ENCODE data around the gene SWT1.

Gene SWT1

GRCh38 chr1:185317034-185317885, 160.3 kb downstream of the SWT1 start, which contains the start of gene IVNS1ABP:
IVNS1ABP (minus strand) TSS chr1:185317243; CDS start chr1:185309493, 7,750 bp downstream.
- H3K4me3 ChIP-seq (replicated peaks; ENCODE audit: insufficient read depth, low read length): peak within 1 kb of the TSS; percentile 79
- peak within 1 kb of the TSS; percentile 96 for H3K27ac ChIP-seq (replicated peaks)
- no peaks in the 10 kb centered on the region for H3K27me3 ChIP-seq (ENCODE audit: insufficient read depth, poor library complexity, severe bottlenecking)
- peak; percentile 94 to 95 for DNase-seq (ENCODE audit: low read depth in 1 of 2, low spot score in 1 of 2)
- TF ChIP-seq, protein P1, sequence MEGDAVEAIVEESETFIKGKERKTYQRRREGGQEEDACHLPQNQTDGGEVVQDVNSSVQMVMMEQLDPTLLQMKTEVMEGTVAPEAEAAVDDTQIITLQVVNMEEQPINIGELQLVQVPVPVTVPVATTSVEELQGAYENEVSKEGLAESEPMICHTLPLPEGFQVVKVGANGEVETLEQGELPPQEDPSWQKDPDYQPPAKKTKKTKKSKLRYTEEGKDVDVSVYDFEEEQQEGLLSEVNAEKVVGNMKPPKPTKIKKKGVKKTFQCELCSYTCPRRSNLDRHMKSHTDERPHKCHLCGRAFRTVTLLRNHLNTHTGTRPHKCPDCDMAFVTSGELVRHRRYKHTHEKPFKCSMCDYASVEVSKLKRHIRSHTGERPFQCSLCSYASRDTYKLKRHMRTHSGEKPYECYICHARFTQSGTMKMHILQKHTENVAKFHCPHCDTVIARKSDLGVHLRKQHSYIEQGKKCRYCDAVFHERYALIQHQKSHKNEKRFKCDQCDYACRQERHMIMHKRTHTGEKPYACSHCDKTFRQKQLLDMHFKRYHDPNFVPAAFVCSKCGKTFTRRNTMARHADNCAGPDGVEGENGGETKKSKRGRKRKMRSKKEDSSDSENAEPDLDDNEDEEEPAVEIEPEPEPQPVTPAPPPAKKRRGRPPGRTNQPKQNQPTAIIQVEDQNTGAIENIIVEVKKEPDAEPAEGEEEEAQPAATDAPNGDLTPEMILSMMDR (IDR thresholded peaks at IDR 0.05; ENCODE audit: insufficient read depth, low read length): peak; percentile 36
- TF ChIP-seq POLR2AphosphoS5 (IDR thresholded peaks at IDR 0.05; ENCODE audit: low read depth) (peak; percentile 85), GABPA (IDR thresholded peaks at IDR 0.05; ENCODE audit: low read depth) (0 out of 2 replicates have a peak, but pooled peaks have one; percentile 27), REST (IDR thresholded peaks at IDR 0.05; ENCODE audit: insufficient replicate concordance, low read depth) (peak; percentile 70), SPI1 (IDR thresholded peaks at IDR 0.05; ENCODE audit: borderline replicate concordance, low read depth) (peak; percentile 69)

DNA sequence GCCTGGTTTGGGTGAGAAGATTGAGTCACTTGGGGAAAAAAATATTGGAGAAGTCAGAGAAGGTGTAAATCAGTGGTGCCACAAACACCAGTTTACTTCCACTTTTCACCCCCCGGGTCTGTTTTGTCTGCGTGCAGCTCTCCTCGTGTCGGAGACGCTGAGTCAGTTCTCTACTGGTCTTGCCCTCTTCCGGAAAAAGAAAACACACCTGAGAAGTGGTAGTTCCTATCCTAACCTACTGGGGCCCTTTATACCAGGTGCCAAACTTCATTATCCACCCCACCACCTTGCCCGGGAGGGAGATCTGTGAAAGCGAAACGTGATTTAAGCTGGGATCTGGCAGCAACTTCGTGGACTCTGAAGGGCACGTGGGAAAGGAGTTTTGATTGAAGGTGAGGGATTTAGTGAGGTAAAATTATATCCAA, 160.9 kb downstream of the SWT1 start:
- peak in 1 of 2 experiments; percentile 79 for DNase-seq (ENCODE audit: low read depth in 1 of 2, low spot score in 1 of 2)
- Histone ChIP-seq H3K27me3 (ENCODE audit: insufficient read depth, poor library complexity, severe bottlenecking) (no peaks in the 10 kb centered on the region), H3K27ac (replicated peaks) (peak overlapping the region; percentile 89), H3K4me3 (replicated peaks; ENCODE audit: insufficient read depth, low read length) (peak overlapping the region; percentile 79)
- TF ChIP-seq, protein P1 (IDR thresholded peaks at IDR 0.05; ENCODE audit: insufficient read depth, low read length): no peak
- no peak for TF ChIP-seq GABPA (IDR thresholded peaks at IDR 0.05; ENCODE audit: low read depth)
- TF ChIP-seq REST (IDR thresholded peaks at IDR 0.05; ENCODE audit: insufficient replicate concordance, low read depth): no peak
- TF ChIP-seq SPI1 (IDR thresholded peaks at IDR 0.05; ENCODE audit: borderline replicate concordance, low read depth): no peak
- TF ChIP-seq POLR2AphosphoS5 (IDR thresholded peaks at IDR 0.05; ENCODE audit: low read depth): no peak

- H3K4me3 ChIP-seq (replicated peaks; ENCODE audit: insufficient read depth, low read length): no peak overlapping the region
- peak overlapping the region; percentile 89 for H3K27ac ChIP-seq (replicated peaks)
- DNase-seq (ENCODE audit: low read depth in 1 of 2, low spot score in 1 of 2): no peak
- no peaks in the 10 kb centered on the region for H3K27me3 ChIP-seq (ENCODE audit: insufficient read depth, poor library complexity, severe bottlenecking)
- TF ChIP-seq GABPA (IDR thresholded peaks at IDR 0.05; ENCODE audit: low read depth): no peak
- TF ChIP-seq REST (IDR thresholded peaks at IDR 0.05; ENCODE audit: insufficient replicate concordance, low read depth): no peak
- no peak for TF ChIP-seq SPI1 (IDR thresholded peaks at IDR 0.05; ENCODE audit: borderline replicate concordance, low read depth)
- TF ChIP-seq, protein P1 (IDR thresholded peaks at IDR 0.05; ENCODE audit: insufficient read depth, low read length): no peak
- TF ChIP-seq POLR2AphosphoS5 (IDR thresholded peaks at IDR 0.05; ENCODE audit: low read depth): no peak
Observed at GRCh38 chr1:185318431-185319138, 161.6 kb downstream of the SWT1 start.
